Natural killer cell (primary cell): Measurements from ENCODE around the gene NR5A2. TPM values are rescaled to one million over a fixed set of nuclear protein-coding genes. Genes with fewer than 3 reads are reported as not detected.

Experiments
- ATAC-seq, 3 donors: fragments of 150-1000 bp in 2 of 3; fragments of 200-7000 bp in 1 of 3; cut with Tn5 transposase; 1 replicate in 1 of 3; 2 replicates in 2 of 3; pipeline ENCODE4 v1.10.0; 2021; ENCODE audit warnings: mild to moderate bottlenecking in 2 of 3, moderate library complexity in 2 of 3
- DNase-seq, 2 donors: peaks; one replicate each; pipeline versions ENCODE4 v3.0.0 to v3.0.0-alpha.2; 2013 to 2021; ENCODE audit warnings: mixed read lengths in 1 of 2
- H3K27ac ChIP-seq: one replicate; pipeline ENCODE4 v1.5.1; 2013; ENCODE audit warnings: mild to moderate bottlenecking, low read length
- H3K27me3 ChIP-seq: one replicate; pipeline ENCODE4 v1.6.1; 2013; ENCODE audit warnings: low read length; ENCODE audit not compliant: control insufficient read depth, insufficient read depth
- H3K36me3 ChIP-seq: one replicate; pipeline ENCODE4 v1.6.1; 2013; ENCODE audit warnings: low read length; ENCODE audit not compliant: control insufficient read depth, insufficient read depth
- H3K4me1 ChIP-seq: one replicate; pipeline ENCODE4 v1.6.1; 2013; ENCODE audit warnings: low read length; ENCODE audit not compliant: control insufficient read depth, insufficient read depth
- H3K4me3 ChIP-seq: one replicate; pipeline ENCODE4 v1.5.1; 2013; ENCODE audit warnings: low read length
- H3K9me3 ChIP-seq: one replicate; pipeline ENCODE4 v1.6.1; 2013; ENCODE audit warnings: low read length; ENCODE audit not compliant: control insufficient read depth, insufficient read depth
- H3K27ac Mint-ChIP-seq, 2 donors: one replicate each; pipeline ENCODE4 v1.8.0; 2022; ENCODE audit warnings: mild to moderate bottlenecking in 2 of 2, mixed read lengths in 2 of 2, moderate library complexity in 1 of 2
- H3K27me3 Mint-ChIP-seq, 2 donors: one replicate each; pipeline ENCODE4 v1.8.0; 2022; ENCODE audit warnings: low read depth in 2 of 2, mixed read lengths in 2 of 2
- H3K36me3 Mint-ChIP-seq: one replicate; pipeline ENCODE4 v1.8.0; 2022; ENCODE audit warnings: mixed read lengths
- H3K4me1 Mint-ChIP-seq, 2 donors: one replicate each; pipeline ENCODE4 v1.8.0; 2022; ENCODE audit warnings: mixed read lengths in 2 of 2
- H3K4me3 Mint-ChIP-seq: one replicate; pipeline ENCODE4 v1.8.0; 2022; ENCODE audit warnings: mild to moderate bottlenecking, moderate library complexity, mixed read lengths
- H3K9me3 Mint-ChIP-seq, 2 donors: one replicate each; pipeline ENCODE4 v1.8.0; 2022; ENCODE audit warnings: mixed read lengths in 2 of 2
- WGBS: methylation state at CpG from one replicate; pipeline ENCODE4 v1.1.7; 2013; ENCODE audit warnings: missing lambda C conversion rate; ENCODE audit not compliant: insufficient coverage; 5-methylcytosine and 5-hydroxymethylcytosine counted together
- intact Hi-C: fragments of 100-400 bp; cut with micrococcal nuclease; formaldehyde crosslinking; loops from one replicate; pipeline ENCODE4 v1.14.2; 2022
- total RNA-seq, 4 donors: library from RNA; stranded (reverse); fragments of 120-200 nt in 1 of 4; gene quantifications; one replicate each; pipeline versions ENCODE4 v1.2.3 to v1.2.4, GENCODE V29; 2013 to 2022
- TF ChIP-seq, protein P1 (sequence below): fragments of 200-600 bp; IDR thresholded peaks from one replicate; pipeline ENCODE4 v1.8.0; 2022; ENCODE audit warnings: antibody characterized with exemption

Gene NR5A2
- total RNA-seq, 3 donors from 2014 or later (not counting 1 experiment from before 2014, with no cell fraction given) = not detected

DNA sequence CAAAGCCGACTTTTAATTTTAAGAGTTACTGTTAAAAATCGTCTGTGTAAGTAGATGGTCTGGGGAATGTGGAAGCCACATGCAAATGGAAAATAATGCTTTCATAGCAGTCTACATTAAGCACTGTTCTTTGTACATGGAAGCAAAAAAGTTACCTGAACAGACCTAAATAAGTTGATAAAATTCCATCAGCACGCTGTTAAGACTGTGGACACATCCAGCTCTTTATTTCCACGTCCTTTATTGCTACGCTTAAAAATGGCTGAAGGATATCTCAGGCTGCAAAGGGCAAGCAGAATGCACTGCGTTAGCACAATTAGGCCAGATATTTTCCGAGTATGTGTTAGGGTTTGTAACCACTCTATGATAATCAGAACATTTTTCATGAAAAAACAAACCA, 22.3 kb downstream of the NR5A2 start:
- Mint-ChIP-seq H3K9me3 (no peaks in the 10 kb centered on the region), H3K27me3 (peaks cover 16 to 44% of the 10 kb centered on the region in 2 donors), H3K4me3 (no peak overlapping the region), H3K4me1 (no peaks in the 10 kb centered on the region), H3K36me3 (no peaks in the 10 kb centered on the region), H3K27ac (no peak overlapping the region)
- no peak overlapping the region for H3K27ac ChIP-seq
- H3K36me3 ChIP-seq = no peaks in the 10 kb centered on the region
- DNase-seq (no peak), ATAC-seq (no peak)
- intact Hi-C loops = no loop called here
- no peaks in the 10 kb centered on the region for H3K4me1 ChIP-seq
- peaks cover 7% of the 10 kb centered on the region for H3K27me3 ChIP-seq
- H3K9me3 ChIP-seq = no peaks in the 10 kb centered on the region
- H3K4me3 ChIP-seq = no peak overlapping the region
- WGBS = 85% methylated on average over 6 of the region's 7 CpGs
- TF ChIP-seq, protein P1, sequence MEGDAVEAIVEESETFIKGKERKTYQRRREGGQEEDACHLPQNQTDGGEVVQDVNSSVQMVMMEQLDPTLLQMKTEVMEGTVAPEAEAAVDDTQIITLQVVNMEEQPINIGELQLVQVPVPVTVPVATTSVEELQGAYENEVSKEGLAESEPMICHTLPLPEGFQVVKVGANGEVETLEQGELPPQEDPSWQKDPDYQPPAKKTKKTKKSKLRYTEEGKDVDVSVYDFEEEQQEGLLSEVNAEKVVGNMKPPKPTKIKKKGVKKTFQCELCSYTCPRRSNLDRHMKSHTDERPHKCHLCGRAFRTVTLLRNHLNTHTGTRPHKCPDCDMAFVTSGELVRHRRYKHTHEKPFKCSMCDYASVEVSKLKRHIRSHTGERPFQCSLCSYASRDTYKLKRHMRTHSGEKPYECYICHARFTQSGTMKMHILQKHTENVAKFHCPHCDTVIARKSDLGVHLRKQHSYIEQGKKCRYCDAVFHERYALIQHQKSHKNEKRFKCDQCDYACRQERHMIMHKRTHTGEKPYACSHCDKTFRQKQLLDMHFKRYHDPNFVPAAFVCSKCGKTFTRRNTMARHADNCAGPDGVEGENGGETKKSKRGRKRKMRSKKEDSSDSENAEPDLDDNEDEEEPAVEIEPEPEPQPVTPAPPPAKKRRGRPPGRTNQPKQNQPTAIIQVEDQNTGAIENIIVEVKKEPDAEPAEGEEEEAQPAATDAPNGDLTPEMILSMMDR = no peak

DNA sequence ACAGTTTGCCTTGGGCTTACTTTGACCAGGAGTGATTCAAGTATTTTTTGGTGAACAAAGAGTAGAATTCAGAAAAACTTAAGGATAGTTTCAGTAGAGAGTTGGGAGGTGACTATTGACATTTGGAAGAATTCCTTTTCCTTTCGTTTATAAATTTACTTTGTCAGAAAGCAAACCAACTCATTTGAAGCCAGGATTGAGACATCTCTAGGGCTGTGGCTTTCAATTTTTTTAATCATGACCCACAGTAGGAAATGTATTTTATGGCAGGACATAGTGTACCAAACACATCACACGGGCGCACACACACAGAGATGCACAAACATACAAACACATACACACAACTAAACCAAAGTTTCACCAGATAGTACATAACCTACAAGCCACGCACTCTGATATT, 24.1 kb downstream of the NR5A2 start:
- H3K9me3 Mint-ChIP-seq = no peaks in the 10 kb centered on the region
- H3K4me3 Mint-ChIP-seq = no peak overlapping the region
- peaks cover under 1% of the 10 kb centered on the region for H3K27me3 ChIP-seq
- DNase-seq (no peak), ATAC-seq (no peak)
- TF ChIP-seq, protein P1 = no peak
- H3K4me1 ChIP-seq = no peaks in the 10 kb centered on the region
- no peaks in the 10 kb centered on the region for H3K36me3 Mint-ChIP-seq
- H3K27me3 Mint-ChIP-seq = peaks cover 7 to 33% of the 10 kb centered on the region in 2 donors
- no peaks in the 10 kb centered on the region for H3K36me3 ChIP-seq
- WGBS = 88% methylated on average over 3 of the region's 4 CpGs
- intact Hi-C loops = no loop called here
- no peak overlapping the region for H3K27ac ChIP-seq
- no peak overlapping the region for H3K27ac Mint-ChIP-seq
- no peaks in the 10 kb centered on the region for H3K4me1 Mint-ChIP-seq
- H3K9me3 ChIP-seq = no peaks in the 10 kb centered on the region
- H3K4me3 ChIP-seq = no peak overlapping the region

DNA sequence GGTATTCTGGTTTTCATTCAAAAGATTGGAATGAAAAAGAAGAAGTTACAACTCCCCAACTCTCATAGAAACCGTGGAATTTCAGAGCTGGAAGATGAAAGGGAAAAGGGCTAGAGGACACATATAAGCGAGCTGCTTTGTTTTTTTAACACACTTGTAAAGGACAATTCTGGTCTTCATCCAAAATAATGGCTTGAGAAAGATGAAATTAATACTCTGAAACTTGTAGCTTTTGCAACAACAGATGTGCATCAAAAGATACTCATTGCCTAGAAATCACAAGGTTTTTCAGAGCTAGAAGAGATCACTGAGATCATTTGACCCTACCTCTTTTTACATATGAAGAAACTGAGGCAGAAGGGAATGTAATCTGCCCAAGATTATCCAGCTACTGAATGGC, 25.6 kb downstream of the NR5A2 start:
- 83% methylated on average over 1 of the region's 2 CpGs for WGBS
- no peaks in the 10 kb centered on the region for H3K36me3 ChIP-seq
- no peak overlapping the region for H3K4me3 ChIP-seq
- intact Hi-C loops = no loop called here
- Mint-ChIP-seq H3K27me3 (peaks cover 8 to 39% of the 10 kb centered on the region in 2 donors), H3K4me1 (no peaks in the 10 kb centered on the region), H3K36me3 (no peaks in the 10 kb centered on the region), H3K9me3 (no peaks in the 10 kb centered on the region), H3K27ac (no peak overlapping the region), H3K4me3 (no peak overlapping the region)
- H3K4me1 ChIP-seq = no peaks in the 10 kb centered on the region
- H3K27ac ChIP-seq = no peak overlapping the region
- DNase-seq (no peak), ATAC-seq (no peak)
- TF ChIP-seq, protein P1 = no peak
- H3K27me3 ChIP-seq = no peaks in the 10 kb centered on the region
- H3K9me3 ChIP-seq = no peaks in the 10 kb centered on the region

DNA sequence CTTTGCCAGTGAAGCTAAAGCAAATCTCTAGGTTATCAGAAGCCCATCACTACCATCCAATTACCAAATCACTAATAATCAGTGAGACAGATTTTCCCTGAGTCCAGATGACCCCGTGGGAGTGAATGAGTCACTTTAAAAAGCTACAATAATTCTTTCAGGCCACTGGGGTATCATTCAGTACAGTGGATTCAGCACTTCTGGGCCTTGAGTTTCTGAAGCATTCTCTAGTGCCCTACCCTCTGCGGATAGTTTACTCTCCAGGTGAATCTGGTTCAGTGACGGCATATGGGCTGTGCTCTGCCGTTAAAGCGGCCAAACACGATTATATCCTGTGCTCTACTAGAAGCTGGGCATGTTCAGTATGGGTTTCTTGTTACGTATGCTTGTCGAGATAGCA, 26.1 kb downstream of the NR5A2 start:
- intact Hi-C loops = no loop called here
- TF ChIP-seq, protein P1 = no peak
- ATAC-seq (no peak), DNase-seq (no peak)
- Histone ChIP-seq H3K27ac (no peak overlapping the region), H3K9me3 (no peaks in the 10 kb centered on the region), H3K4me3 (no peak overlapping the region), H3K27me3 (no peaks in the 10 kb centered on the region), H3K4me1 (no peaks in the 10 kb centered on the region), H3K36me3 (no peaks in the 10 kb centered on the region)
- Mint-ChIP-seq H3K4me1 (no peaks in the 10 kb centered on the region), H3K27ac (no peak overlapping the region), H3K36me3 (no peaks in the 10 kb centered on the region), H3K27me3 (peaks cover 5 to 39% of the 10 kb centered on the region in 2 donors), H3K9me3 (no peaks in the 10 kb centered on the region), H3K4me3 (no peak overlapping the region)
- WGBS = 90% methylated on average over 8 of the region's 8 CpGs
